H1 (cell line): ENCODE results near the gene ACTR1A. TPM values are rescaled to one million over a fixed set of nuclear protein-coding genes. Genes with fewer than 3 reads are reported as not detected.

Experiments used
- CTCF ChIA-PET: fragments of 300-600 bp; sonication (Branson Sonifier 250); formaldehyde crosslinking; loops from one replicate; lab custom pipeline; 2021; ENCODE audit not compliant: partially characterized antibody; lab: Charles Lee
- POLR2A ChIA-PET: fragments of 300-600 bp; sonication (Branson Sonifier 250); formaldehyde crosslinking; loops from one replicate; lab custom pipeline; 2021; ENCODE audit warnings: inconsistent platforms; ENCODE audit not compliant: partially characterized antibody; lab: Charles Lee
- DNase-seq, 2 experiments: peaks; one replicate each; pipeline versions ENCODE4 v3.0.0 to v3.0.0-alpha.2; 2010 to 2022; ENCODE audit warnings: low spot score in 2 of 2, low read depth in 1 of 2, mixed read lengths in 1 of 2
- FAIRE-seq: peaks from 2 replicates; lab custom pipeline; 2011; peaks lifted over from hg19 to GRCh38; lab: Jason Lieb, UNC
- H2AFZ ChIP-seq: 2 replicates; pipeline ENCODE4 v1.8.1; 2012; ENCODE audit warnings: low read length, inconsistent platforms
- H2AK5ac ChIP-seq: 2 replicates; pipeline ENCODE4 v1.6.1; 2013; ENCODE audit warnings: low read depth, low read length
- H2BK120ac ChIP-seq: replicated peaks from 2 replicates; pipeline ENCODE3; 2013; ENCODE audit warnings: low read depth, low read length, inconsistent platforms
- H2BK12ac ChIP-seq: 2 replicates; pipeline ENCODE4 v1.6.1; 2013; ENCODE audit warnings: low read depth, low read length
- H2BK15ac ChIP-seq: 2 replicates; pipeline ENCODE4 v1.6.1; 2013; ENCODE audit warnings: low read length
- H2BK20ac ChIP-seq: 2 replicates; pipeline ENCODE4 v1.6.1; 2013; ENCODE audit warnings: low read length
- H2BK5ac ChIP-seq: 2 replicates; pipeline ENCODE4 v1.6.1; 2013; ENCODE audit warnings: low read depth, low read length
- H3K14ac ChIP-seq: 2 replicates; pipeline ENCODE4 v1.6.1; 2013; ENCODE audit warnings: inconsistent platforms; ENCODE audit not compliant: insufficient read length
- H3K18ac ChIP-seq: 2 replicates; pipeline ENCODE4 v1.6.1; 2013; ENCODE audit warnings: low read length; ENCODE audit errors: extremely low read depth
- H3K23ac ChIP-seq: 2 replicates; pipeline ENCODE4 v1.6.1; 2013; ENCODE audit warnings: inconsistent platforms; ENCODE audit not compliant: insufficient read length
- H3K23me2 ChIP-seq: 2 replicates; pipeline ENCODE4 v1.6.1; 2013; ENCODE audit warnings: low read depth, low read length
- H3K27ac ChIP-seq: 2 replicates; pipeline ENCODE4 v1.6.1; 2011; ENCODE audit warnings: low read depth, low read length, inconsistent platforms
- H3K27me3 ChIP-seq, 4 experiments: replicated peaks in 1 of 4; 1 replicate in 1 of 4; 2 replicates in 3 of 4; pipeline versions ENCODE4 v1.6.1 to v1.8.1; 2011 to 2013; ENCODE audit warnings: low read length in 3 of 4, mild to moderate bottlenecking in 3 of 4, inconsistent platforms in 2 of 4, mixed read lengths in 2 of 4, moderate library complexity in 1 of 4; ENCODE audit not compliant: control insufficient read depth in 3 of 4, insufficient read depth in 3 of 4; ENCODE audit errors: extremely low read depth in 1 of 4
- H3K36me3 ChIP-seq, 4 experiments: 2 replicates each; pipeline versions ENCODE4 v1.6.1 to v1.8.1; 2011 to 2013; ENCODE audit warnings: mild to moderate bottlenecking in 4 of 4, low read length in 3 of 4, moderate library complexity in 2 of 4, control low read depth in 1 of 4, inconsistent platforms in 1 of 4; ENCODE audit not compliant: insufficient read depth in 4 of 4, control insufficient read depth in 2 of 4
- H3K4ac ChIP-seq: replicated peaks from 2 replicates; pipeline ENCODE3; 2013; ENCODE audit warnings: low read length, low read depth, mixed read lengths, inconsistent platforms; ENCODE audit not compliant: insufficient read length
- H3K4me1 ChIP-seq, 4 experiments: replicated peaks in 1 of 4; 1 replicate in 1 of 4; 2 replicates in 3 of 4; pipeline versions ENCODE4 v1.6.1 to v1.8.1; 2011 to 2013; ENCODE audit warnings: low read length in 3 of 4, inconsistent platforms in 2 of 4, mixed read lengths in 1 of 4; ENCODE audit not compliant: insufficient read depth in 4 of 4, control insufficient read depth in 3 of 4
- H3K4me2 ChIP-seq, 2 experiments: 2 replicates each; pipeline versions ENCODE4 v1.6.1 to v1.8.1; 2011 to 2013; ENCODE audit warnings: low read depth in 2 of 2, low read length in 2 of 2, control low read depth in 1 of 2, inconsistent platforms in 1 of 2, mild to moderate bottlenecking in 1 of 2; ENCODE audit not compliant: insufficient read depth in 1 of 2
- H3K4me3 ChIP-seq, 4 experiments: fragments of 200-600, 300-600 bp in 1 of 4; sonication (generic), shearing (Covaris generic), sonication (Bioruptor Twin) in 1 of 4; 2 replicates each; pipeline versions ENCODE4 v1.5.1 to v1.8.1; 2011 to 2016; ENCODE audit warnings: low read length in 4 of 4, low read depth in 3 of 4, control low read depth in 2 of 4, inconsistent platforms in 2 of 4, mild to moderate bottlenecking in 2 of 4, mixed read lengths in 1 of 4, moderate library complexity in 1 of 4; ENCODE audit not compliant: insufficient read depth in 2 of 4; ENCODE audit errors: extremely low read depth in 1 of 4
- H3K56ac ChIP-seq: replicated peaks from 2 replicates; pipeline ENCODE3; 2013; ENCODE audit warnings: low read depth, mild to moderate bottlenecking, mixed read lengths, low read length, inconsistent platforms; ENCODE audit not compliant: insufficient read length
- H3K79me1 ChIP-seq: 2 replicates; pipeline ENCODE4 v1.6.1; 2013; ENCODE audit warnings: low read depth, low read length, control low read depth
- H3K79me2 ChIP-seq, 2 experiments: 2 replicates each; pipeline versions ENCODE4 v1.6.1 to v1.8.1; 2012 to 2013; ENCODE audit warnings: low read length in 2 of 2, mild to moderate bottlenecking in 2 of 2, inconsistent platforms in 1 of 2; ENCODE audit not compliant: insufficient read depth in 2 of 2, control insufficient read depth in 1 of 2
- H3K9ac ChIP-seq, 4 experiments: replicated peaks in 1 of 4; 1 replicate in 1 of 4; 2 replicates in 3 of 4; pipeline versions ENCODE4 v1.6.1 to v1.8.1; 2011 to 2013; ENCODE audit warnings: low read depth in 3 of 4, low read length in 3 of 4, control low read depth in 2 of 4, mild to moderate bottlenecking in 2 of 4, moderate library complexity in 2 of 4, inconsistent platforms in 1 of 4; ENCODE audit errors: extremely low read depth in 1 of 4
- H3K9me3 ChIP-seq, 2 experiments: 2 replicates each; pipeline versions ENCODE4 v1.6.1 to v1.8.1; 2012 to 2013; ENCODE audit warnings: mild to moderate bottlenecking in 2 of 2, moderate library complexity in 2 of 2, control low read depth in 1 of 2, inconsistent platforms in 1 of 2, low read depth in 1 of 2, low read length in 1 of 2, mixed read lengths in 1 of 2; ENCODE audit not compliant: insufficient read depth in 2 of 2
- H4K20me1 ChIP-seq, 2 experiments: replicated peaks in 1 of 2; 2 replicates each; pipeline versions ENCODE3 to v1.8.1; 2011 to 2013; ENCODE audit warnings: inconsistent platforms in 2 of 2, low read length in 2 of 2, mild to moderate bottlenecking in 1 of 2; ENCODE audit not compliant: insufficient read depth in 2 of 2, control insufficient read depth in 1 of 2
- H4K5ac ChIP-seq: 2 replicates; pipeline ENCODE4 v1.6.1; 2013; ENCODE audit warnings: low read length, low read depth, mixed read lengths, inconsistent platforms; ENCODE audit not compliant: insufficient read length
- H4K8ac ChIP-seq: 2 replicates; pipeline ENCODE4 v1.8.0; 2013; ENCODE audit warnings: mild to moderate bottlenecking, moderate library complexity, low read length, inconsistent platforms; ENCODE audit not compliant: insufficient read depth; ENCODE audit errors: extremely low read depth
- H4K91ac ChIP-seq: replicated peaks from 2 replicates; pipeline ENCODE3; 2013; ENCODE audit warnings: low read length, mixed read lengths, inconsistent platforms; ENCODE audit not compliant: insufficient read length
- CEBPB ChIP-seq: IDR thresholded peaks from 2 replicates; pipeline ENCODE4 v1.6.1; 2012; ENCODE audit warnings: low read depth, low read length
- EP300 ChIP-seq, 2 experiments: IDR thresholded peaks; 1 replicate in 1 of 2; 2 replicates in 1 of 2; pipeline ENCODE4 v1.6.1; 2011 to 2012; ENCODE audit warnings: low read depth in 2 of 2, low read length in 2 of 2, mild to moderate bottlenecking in 2 of 2, borderline replicate concordance in 1 of 2, inconsistent platforms in 1 of 2, moderate library complexity in 1 of 2
- GTF2F1 ChIP-seq: IDR thresholded peaks from 2 replicates; pipeline ENCODE4 v1.6.1; 2012; ENCODE audit warnings: low read depth, low read length, improper control_type of control experiment, borderline replicate concordance
- HDAC2 ChIP-seq, 2 experiments: fragments of 300-600 bp in 1 of 2; sonication (generic) in 1 of 2; IDR thresholded peaks; 2 replicates each; pipeline ENCODE4 v1.6.1; 2011 to 2012; ENCODE audit warnings: low read depth in 2 of 2, low read length in 2 of 2, mild to moderate bottlenecking in 2 of 2, moderate library complexity in 2 of 2, borderline replicate concordance in 1 of 2, inconsistent platforms in 1 of 2
- RBBP5 ChIP-seq: IDR thresholded peaks from 2 replicates; pipeline ENCODE4 v1.7.1; 2012; ENCODE audit warnings: low read depth, mild to moderate bottlenecking, inconsistent platforms, low read length, moderate library complexity, borderline replicate concordance
- RFX5 ChIP-seq: IDR thresholded peaks from 2 replicates; pipeline ENCODE4 v1.6.1; 2011; ENCODE audit warnings: low read depth, low read length, improper control_type of control experiment, borderline replicate concordance
- SIN3A ChIP-seq, 2 experiments: IDR thresholded peaks in 1 of 2; conservative IDR thresholded peaks in 1 of 2; 2 replicates each; pipeline ENCODE4 v1.6.1; 2011 to 2012; ENCODE audit warnings: low read length in 2 of 2, improper control_type of control experiment in 1 of 2, low read depth in 1 of 2, mild to moderate bottlenecking in 1 of 2
- SIRT6 ChIP-seq: IDR thresholded peaks from one replicate; pipeline ENCODE4 v1.7.1; 2012; ENCODE audit warnings: low read length, inconsistent platforms
- SP4 ChIP-seq: IDR thresholded peaks from 2 replicates; pipeline ENCODE4 v1.6.1; 2012; ENCODE audit warnings: low read length, inconsistent platforms
- TBP ChIP-seq: IDR thresholded peaks from 2 replicates; pipeline ENCODE4 v1.6.1; 2011; ENCODE audit warnings: low read depth, low read length, improper control_type of control experiment
- WGBS, 2 experiments: shearing (Covaris generic) in 1 of 2; methylation state at CpG; one replicate each; pipeline versions ENCODE4 v1.1.6 to v1.1.7; 2013 to 2015; ENCODE audit warnings: low lambda C conversion rate in 2 of 2, mixed read lengths in 2 of 2, inconsistent platforms in 1 of 2, low coverage in 1 of 2, missing lambda C conversion rate in 1 of 2; ENCODE audit not compliant: insufficient replicate concordance in 2 of 2, insufficient coverage in 1 of 2, insufficient read length in 1 of 2; ENCODE audit errors: extremely low coverage in 1 of 2, missing lambda C conversion rate in 1 of 2; 5-methylcytosine and 5-hydroxymethylcytosine counted together
- polyA plus RNA-seq, 7 experiments: library from polyadenylated mRNA; depleted of rRNA in 3 of 7; stranded (reverse) in 5 of 7; unstranded in 2 of 7; fragments of >200 nt in 5 of 7; fragments of 200-250 nt in 2 of 7; gene quantifications; 1 replicate in 5 of 7; 2 replicates in 1 of 7; 4 replicates in 1 of 7; pipeline versions ENCODE4 v1.2.1 to v1.2.3, GENCODE V29; 2011 to 2013; ENCODE audit warnings: missing spikeins in 2 of 7, mixed read lengths in 2 of 7
- total RNA-seq: library from RNA; stranded (reverse); fragmentation: NEBNext Ultra II Directional; extraction: Animal tissue kit (Norgen Biotek cat#: 25700); gene quantifications from 2 replicates; pipeline ENCODE4 v1.2.1, GENCODE V29; 2021
- TF ChIP-seq, protein P1 (sequence below): IDR thresholded peaks from 2 replicates; pipeline ENCODE4 v1.6.1; 2011; ENCODE audit warnings: low read length, improper control_type of control experiment
- TF ChIP-seq, protein P2 (sequence below): IDR thresholded peaks from 2 replicates; pipeline ENCODE4 v1.6.1; 2011; ENCODE audit warnings: low read depth, mild to moderate bottlenecking, low read length; ENCODE audit not compliant: insufficient read depth

The ACTR1A gene
- total and polyA plus RNA-seq, 2 of the 8 experiments (the other 6 are each of a cell fraction or from before 2014, with no cell fraction given) = 78.6 to 86.3 TPM

DNA sequence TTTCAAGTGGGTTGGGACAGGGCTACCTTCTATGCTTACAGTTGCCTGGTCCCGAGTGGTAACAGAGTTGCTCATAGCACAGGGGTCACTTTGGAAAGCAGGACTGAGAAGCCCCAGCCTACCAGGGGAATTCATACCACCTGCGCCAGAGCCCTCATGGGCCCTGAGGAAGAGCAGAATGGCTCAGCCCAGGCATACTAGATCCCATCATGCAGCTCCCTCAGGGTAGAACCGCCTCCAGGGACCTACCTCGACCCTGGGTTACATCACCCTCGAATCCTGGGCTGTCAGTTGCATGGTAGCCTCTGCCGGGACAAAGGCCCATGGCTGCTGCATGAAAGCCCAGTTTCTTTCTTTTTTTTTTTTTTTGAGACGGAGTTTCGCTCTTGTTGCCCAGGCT is 73.0 kb downstream of the ACTR1A start:
- no peak overlapping the region for H3K4ac ChIP-seq
- no peaks in the 10 kb centered on the region; a peak in 1 of 4 replicates for H3K79me2 ChIP-seq
- H3K36me3 ChIP-seq = no peaks in the 10 kb centered on the region; a peak in 1 of 8 replicates
- H3K27me3 ChIP-seq = peaks cover 3 to 16% (median 15%) of the 10 kb centered on the region in 4 experiments
- no peak overlapping the region for H4K5ac ChIP-seq
- no peaks in the 10 kb centered on the region for H3K79me1 ChIP-seq
- DNase-seq (no peak), FAIRE-seq (no peak)
- no peak overlapping the region for H3K9ac ChIP-seq
- H3K23me2 ChIP-seq = peaks cover 9% of the 10 kb centered on the region
- 81% methylated on average over 6 of the region's 8 CpGs; no CpG with 5 or more reads in 1 of the 2 experiments for WGBS, 2 experiments
- ChIA-PET POLR2A (interaction anchor here (4.6 to 9.0 kb wide), 2 partner anchors 8 to 22 kb away, joined by 56 to 75 read pairs; partner anchors contain the start of genes C10orf95 and FBXL15), CTCF (no interaction called here)
- H3K18ac ChIP-seq = no peak overlapping the region
- H2AK5ac ChIP-seq = peak overlapping the region; percentile 66; the same call in 1 of the 2 replicates
- no peak overlapping the region for H3K27ac ChIP-seq
- peaks cover 0 to 3% of the 10 kb centered on the region in 2 experiments for H4K20me1 ChIP-seq
- no peak overlapping the region for H3K23ac ChIP-seq
- no peaks in the 10 kb centered on the region for H3K9me3 ChIP-seq
- no peak overlapping the region for H4K91ac ChIP-seq
- H3K56ac ChIP-seq = no peak overlapping the region
- no peak overlapping the region for H2BK5ac ChIP-seq
- H2AFZ ChIP-seq = no peak overlapping the region
- H2BK20ac ChIP-seq = no peak overlapping the region
- H3K14ac ChIP-seq = no peak overlapping the region
- peaks cover 0 to 9% (median 7%) of the 10 kb centered on the region in 4 experiments; a peak in 6 of 7 replicates for H3K4me1 ChIP-seq
- no peak overlapping the region for H2BK15ac ChIP-seq
- no peak overlapping the region for H2BK12ac ChIP-seq
- no peak overlapping the region for H4K8ac ChIP-seq
- H3K4me2 ChIP-seq = no peak overlapping the region
- H2BK120ac ChIP-seq = no peak overlapping the region
- no peak overlapping the region for H3K4me3 ChIP-seq
- TF ChIP-seq TBP (no peak), EP300 (IDR thresholded peaks at IDR 0.05; ENCODE audit: borderline replicate concordance in 1 of 2, low read depth in 2 of 2, low read length in 2 of 2) (no peak), GTF2F1 (no peak), RBBP5 (no peak), RFX5 (no peak), CEBPB (no peak), SIRT6 (no peak), SP4 (no peak), SIN3A (conservative IDR thresholded peaks at IDR 0.05 in 1 of 2, IDR thresholded peaks at IDR 0.05 in 1 of 2; ENCODE audit: low read depth in 1 of 2, low read length in 2 of 2) (no peak), HDAC2 (IDR thresholded peaks at IDR 0.05; ENCODE audit: borderline replicate concordance in 1 of 2, low read depth in 2 of 2, low read length in 2 of 2) (no peak)
- TF ChIP-seq, protein P1, sequence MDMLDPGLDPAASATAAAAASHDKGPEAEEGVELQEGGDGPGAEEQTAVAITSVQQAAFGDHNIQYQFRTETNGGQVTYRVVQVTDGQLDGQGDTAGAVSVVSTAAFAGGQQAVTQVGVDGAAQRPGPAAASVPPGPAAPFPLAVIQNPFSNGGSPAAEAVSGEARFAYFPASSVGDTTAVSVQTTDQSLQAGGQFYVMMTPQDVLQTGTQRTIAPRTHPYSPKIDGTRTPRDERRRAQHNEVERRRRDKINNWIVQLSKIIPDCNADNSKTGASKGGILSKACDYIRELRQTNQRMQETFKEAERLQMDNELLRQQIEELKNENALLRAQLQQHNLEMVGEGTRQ = no peak
- TF ChIP-seq, protein P2, sequence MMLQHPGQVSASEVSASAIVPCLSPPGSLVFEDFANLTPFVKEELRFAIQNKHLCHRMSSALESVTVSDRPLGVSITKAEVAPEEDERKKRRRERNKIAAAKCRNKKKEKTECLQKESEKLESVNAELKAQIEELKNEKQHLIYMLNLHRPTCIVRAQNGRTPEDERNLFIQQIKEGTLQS = no peak
